AG10803 (cell line): Measurements from ENCODE around the gene MTHFSD.

ENCODE experiments used
- DNase-seq: peaks from one replicate; pipeline ENCODE4 v3.0.0; 2010; ENCODE audit warnings: low read depth
- H3K4me3 ChIP-seq: 2 replicates; pipeline ENCODE4 v1.5.1; 2011; ENCODE audit warnings: mild to moderate bottlenecking, low read length, control low read depth
- TF ChIP-seq, protein P1 (sequence below): conservative IDR thresholded peaks from 2 replicates; pipeline ENCODE4 v1.5.1; 2011; ENCODE audit warnings: mild to moderate bottlenecking, low read length, control low read depth, inconsistent platforms

The MTHFSD gene

DNA sequence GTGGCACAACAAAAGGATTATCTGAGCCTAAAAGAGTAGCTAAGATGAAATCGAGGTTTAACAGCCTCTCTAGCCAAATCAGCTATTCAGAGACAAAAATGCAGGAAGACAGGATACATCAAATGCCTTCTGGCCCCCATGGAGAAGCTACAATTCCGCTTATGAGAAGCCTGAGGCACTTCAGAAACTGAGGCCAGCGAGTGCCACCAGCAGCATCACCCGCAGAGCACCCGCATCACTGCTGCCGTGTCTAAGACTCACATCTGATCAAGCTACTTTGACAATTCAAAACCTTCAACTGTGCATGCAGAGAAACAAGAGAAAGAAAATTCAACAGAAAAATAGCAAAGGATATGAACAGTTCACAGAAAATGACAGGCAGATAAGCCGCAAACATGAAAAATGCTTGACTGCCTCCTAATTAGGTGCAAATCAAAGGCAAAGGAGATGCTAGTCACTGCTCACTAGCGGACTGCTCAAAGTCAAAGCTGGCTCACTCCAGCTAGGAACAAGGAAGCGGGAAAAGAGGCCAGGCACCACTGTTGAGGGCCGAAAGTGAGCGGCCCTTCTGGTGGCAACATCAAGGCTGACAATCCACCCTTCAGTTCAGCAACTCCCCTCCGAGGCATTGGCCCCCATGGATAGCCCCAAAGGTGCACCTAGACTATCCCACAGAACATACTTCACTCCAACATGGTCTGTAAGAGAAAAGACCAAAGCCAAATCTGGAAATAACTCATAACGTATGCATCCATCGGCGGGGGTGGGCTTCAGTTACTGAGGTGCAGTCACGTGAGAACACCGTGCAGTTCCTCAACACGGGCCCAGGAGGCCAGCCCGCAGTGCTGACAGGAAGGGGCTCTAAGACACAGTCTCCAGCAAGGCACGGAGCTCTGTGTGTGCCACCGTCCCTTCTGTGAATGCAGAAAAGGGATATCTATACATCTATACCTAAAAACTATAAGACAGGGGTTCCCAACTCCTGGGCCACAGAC is 12.0 kb downstream of the MTHFSD start:
- DNase-seq = no peak
- no peak overlapping the region for H3K4me3 ChIP-seq
- TF ChIP-seq, protein P1, sequence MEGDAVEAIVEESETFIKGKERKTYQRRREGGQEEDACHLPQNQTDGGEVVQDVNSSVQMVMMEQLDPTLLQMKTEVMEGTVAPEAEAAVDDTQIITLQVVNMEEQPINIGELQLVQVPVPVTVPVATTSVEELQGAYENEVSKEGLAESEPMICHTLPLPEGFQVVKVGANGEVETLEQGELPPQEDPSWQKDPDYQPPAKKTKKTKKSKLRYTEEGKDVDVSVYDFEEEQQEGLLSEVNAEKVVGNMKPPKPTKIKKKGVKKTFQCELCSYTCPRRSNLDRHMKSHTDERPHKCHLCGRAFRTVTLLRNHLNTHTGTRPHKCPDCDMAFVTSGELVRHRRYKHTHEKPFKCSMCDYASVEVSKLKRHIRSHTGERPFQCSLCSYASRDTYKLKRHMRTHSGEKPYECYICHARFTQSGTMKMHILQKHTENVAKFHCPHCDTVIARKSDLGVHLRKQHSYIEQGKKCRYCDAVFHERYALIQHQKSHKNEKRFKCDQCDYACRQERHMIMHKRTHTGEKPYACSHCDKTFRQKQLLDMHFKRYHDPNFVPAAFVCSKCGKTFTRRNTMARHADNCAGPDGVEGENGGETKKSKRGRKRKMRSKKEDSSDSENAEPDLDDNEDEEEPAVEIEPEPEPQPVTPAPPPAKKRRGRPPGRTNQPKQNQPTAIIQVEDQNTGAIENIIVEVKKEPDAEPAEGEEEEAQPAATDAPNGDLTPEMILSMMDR = no peak

DNA sequence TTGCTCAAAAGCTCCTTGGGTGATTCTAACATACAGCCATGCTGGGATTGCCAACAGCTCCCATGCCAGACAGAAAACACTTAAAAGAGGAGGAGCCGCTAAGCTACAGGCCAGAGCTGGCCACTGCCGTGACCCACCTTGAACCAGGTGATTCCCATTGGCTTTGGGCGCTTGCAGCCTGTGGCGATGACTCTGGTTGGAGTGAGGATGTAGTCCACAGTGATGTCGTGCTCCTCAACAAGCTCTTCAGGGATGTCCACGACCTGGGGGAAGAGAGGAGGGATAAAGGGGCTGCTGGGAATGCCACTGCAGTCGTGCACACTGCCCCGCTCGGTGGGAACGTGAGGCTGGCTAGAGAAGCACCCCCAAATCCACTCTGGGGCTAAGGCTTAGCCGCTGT is 13.5 kb downstream of the MTHFSD start:
- no peak for DNase-seq
- TF ChIP-seq, protein P1 = no peak
- H3K4me3 ChIP-seq = no peak overlapping the region

DNA sequence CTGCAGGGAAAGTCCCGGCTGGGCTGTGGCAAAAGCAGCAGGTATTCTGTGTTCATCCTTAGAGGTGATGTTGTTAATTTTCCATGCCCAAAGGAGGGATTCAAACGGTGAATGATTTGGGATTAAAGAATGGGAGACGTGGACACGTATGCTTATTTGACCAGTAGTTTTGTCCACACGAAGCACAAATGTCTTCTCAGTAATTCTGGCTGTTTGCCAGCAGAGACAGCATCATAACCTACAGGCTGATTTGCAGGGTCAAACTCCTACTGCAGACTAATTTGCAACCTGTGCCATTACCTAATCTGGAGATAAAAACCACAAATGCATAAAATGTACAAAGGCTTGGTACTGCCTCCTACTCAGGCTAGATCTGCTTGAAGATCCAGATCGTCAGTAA is 14.1 kb downstream of the MTHFSD start:
- TF ChIP-seq, protein P1 = no peak

DNA sequence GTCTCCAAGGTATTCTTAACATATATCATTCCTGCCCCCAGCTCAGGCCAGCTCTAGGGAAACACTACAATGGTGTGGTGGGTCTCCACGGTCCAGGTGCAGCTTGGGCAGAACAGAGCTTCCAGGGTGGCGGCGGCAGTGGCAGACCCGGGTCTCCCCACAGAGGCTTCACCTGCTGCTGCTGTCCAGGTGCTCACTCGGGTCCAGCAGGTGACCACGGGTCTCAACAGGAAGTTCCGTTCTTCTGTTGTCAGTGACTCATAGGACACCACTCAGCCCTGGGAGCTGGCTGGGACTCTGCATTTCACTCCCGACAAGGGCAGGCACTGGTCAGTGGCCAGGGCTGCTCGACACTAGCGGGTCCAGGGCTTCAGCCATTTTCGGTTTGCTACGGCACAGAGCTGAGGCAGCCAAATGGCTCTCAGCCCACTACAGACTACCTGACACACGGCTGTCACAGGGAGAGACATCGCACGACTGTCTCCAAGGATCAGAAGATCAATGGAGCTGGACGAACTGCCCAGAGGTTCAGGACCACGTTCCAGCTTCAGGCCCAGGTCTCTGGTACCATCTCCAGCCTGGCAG is 16.7 kb downstream of the MTHFSD start:
- TF ChIP-seq, protein P1 = no peak
- DNase-seq = no peak
- H3K4me3 ChIP-seq = no peak overlapping the region

More for the DNA sequence above, 14.1 kb downstream of the MTHFSD start:
- H3K4me3 ChIP-seq = no peak overlapping the region
- no peak for DNase-seq

DNA sequence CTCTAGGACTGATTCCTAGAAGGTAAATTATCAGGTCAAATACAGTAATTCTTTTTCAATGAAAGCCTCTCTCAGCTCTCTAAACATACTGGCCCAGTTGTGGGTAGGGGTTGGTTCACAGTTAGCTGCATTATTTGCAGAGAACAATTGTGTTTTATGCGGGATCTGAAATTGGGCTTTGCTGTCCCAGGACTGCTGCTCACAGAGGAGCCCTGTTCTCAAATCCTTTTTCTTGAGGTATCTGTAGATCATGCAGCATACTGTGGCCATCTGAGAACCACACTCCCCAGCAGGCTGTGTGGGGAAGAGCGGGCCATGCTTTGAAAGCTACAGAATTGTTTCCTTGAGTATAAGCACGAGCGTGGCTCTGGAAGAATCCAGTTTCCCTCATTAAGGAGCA is 17.5 kb downstream of the MTHFSD start:
- TF ChIP-seq, protein P1 = no peak
- DNase-seq = no peak
- no peak overlapping the region for H3K4me3 ChIP-seq

DNA sequence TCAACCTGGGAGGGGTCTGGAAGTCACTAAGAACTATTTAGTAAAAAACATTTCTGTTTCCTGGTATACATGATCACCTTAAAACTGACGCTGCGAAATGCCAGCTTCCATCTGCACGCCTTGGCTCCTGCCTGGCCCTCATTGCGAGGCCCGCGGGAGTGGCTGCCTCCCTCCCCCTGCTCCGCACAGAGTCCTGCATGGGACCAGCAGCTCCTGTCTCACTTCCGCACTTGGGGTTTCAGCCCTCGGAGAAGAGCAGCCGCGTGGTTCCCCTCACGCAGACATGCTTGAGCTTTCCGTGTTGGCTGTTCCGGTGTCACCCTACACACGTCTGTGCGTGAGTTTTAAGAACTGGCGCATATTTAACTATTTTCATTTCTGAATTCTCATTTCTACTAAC is 18.4 kb downstream of the MTHFSD start:
- TF ChIP-seq, protein P1 = no peak
- DNase-seq = no peak
- H3K4me3 ChIP-seq = no peak overlapping the region
